ENCODE measurements around the gene CD300A. TPM values are rescaled to one million over a fixed set of nuclear protein-coding genes. Genes with fewer than 3 reads are reported as not detected.
A peak's percentile ranks its signal among the peaks of the same experiment; 100 is the strongest.

Gene CD300A
- total RNA-seq, 1 donor from 2014 or later: 17.5 TPM

DNA sequence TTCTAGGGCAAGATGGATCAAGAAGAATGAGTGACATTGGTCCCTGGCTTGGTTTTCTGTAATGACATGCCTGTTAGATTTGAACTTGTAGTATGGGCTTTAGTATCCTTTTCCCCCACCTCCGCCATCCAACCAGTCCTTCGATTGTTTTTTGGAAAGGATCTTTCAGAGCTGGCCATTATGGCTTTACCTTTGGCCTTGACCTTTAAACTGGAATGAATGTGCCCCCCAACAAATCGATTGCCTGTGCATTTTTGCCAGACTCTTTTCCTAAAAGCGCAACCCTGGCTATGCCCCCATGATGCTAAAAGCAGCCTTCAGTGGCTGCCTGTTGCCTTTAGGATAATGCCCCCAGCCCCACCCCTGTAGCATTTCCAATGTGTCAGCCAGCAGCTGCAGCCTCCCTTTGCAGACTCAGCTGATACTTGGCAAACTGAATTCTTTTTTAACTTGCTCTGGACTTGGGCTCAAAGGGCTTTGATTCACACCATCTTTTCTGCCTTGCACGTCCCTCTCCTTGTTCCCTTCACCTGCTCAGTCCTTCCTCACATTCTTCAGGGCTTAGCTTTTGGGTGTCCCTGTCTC, 30.6 kb upstream of the CD300A start:
- DNase-seq (no peak), ATAC-seq (no peak)
- intact Hi-C loops (cut with DNase I): no loop called here
- Histone ChIP-seq H3K36me3 (peaks cover 5% of the 10 kb centered on the region), H3K4me1 (peaks cover 8% of the 10 kb centered on the region), H3K27ac (no peak overlapping the region), H3K9me3 (no peaks in the 10 kb centered on the region), H3K4me3 (no peak overlapping the region), H3K27me3 (peaks cover 19% of the 10 kb centered on the region)
- TF ChIP-seq, protein P1, sequence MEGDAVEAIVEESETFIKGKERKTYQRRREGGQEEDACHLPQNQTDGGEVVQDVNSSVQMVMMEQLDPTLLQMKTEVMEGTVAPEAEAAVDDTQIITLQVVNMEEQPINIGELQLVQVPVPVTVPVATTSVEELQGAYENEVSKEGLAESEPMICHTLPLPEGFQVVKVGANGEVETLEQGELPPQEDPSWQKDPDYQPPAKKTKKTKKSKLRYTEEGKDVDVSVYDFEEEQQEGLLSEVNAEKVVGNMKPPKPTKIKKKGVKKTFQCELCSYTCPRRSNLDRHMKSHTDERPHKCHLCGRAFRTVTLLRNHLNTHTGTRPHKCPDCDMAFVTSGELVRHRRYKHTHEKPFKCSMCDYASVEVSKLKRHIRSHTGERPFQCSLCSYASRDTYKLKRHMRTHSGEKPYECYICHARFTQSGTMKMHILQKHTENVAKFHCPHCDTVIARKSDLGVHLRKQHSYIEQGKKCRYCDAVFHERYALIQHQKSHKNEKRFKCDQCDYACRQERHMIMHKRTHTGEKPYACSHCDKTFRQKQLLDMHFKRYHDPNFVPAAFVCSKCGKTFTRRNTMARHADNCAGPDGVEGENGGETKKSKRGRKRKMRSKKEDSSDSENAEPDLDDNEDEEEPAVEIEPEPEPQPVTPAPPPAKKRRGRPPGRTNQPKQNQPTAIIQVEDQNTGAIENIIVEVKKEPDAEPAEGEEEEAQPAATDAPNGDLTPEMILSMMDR (IDR thresholded peaks at IDR 0.05): no peak

DNA sequence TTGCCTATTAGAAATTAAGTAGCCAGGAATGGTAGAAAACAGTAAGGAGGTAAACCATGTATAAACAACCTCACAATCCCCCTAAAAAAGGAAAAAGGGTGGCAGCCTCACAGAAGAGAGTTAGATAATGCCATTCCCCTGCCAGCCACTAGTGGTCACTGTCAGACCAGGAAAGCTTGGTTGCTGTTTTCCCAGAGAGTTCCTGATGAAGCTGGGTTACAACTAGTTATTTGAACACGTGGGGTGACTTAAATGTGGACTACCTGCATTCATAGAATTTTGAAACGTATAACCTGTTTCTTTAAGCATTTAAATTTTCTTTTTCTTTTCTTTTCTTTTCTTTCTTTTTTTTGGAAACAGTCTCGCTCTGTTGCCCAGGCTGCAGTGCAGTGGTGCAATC, 28.7 kb upstream of the CD300A start:
- Histone ChIP-seq H3K27me3 (peaks cover 5% of the 10 kb centered on the region), H3K4me3 (no peak overlapping the region), H3K9me3 (no peaks in the 10 kb centered on the region), H3K4me1 (peaks cover 12% of the 10 kb centered on the region), H3K36me3 (peaks cover 7% of the 10 kb centered on the region), H3K27ac (no peak overlapping the region)
- TF ChIP-seq, protein P1 (IDR thresholded peaks at IDR 0.05): peak; percentile 72
- no peak for DNase-seq
- intact Hi-C loops (cut with DNase I): no loop called here
- no peak for ATAC-seq

DNA sequence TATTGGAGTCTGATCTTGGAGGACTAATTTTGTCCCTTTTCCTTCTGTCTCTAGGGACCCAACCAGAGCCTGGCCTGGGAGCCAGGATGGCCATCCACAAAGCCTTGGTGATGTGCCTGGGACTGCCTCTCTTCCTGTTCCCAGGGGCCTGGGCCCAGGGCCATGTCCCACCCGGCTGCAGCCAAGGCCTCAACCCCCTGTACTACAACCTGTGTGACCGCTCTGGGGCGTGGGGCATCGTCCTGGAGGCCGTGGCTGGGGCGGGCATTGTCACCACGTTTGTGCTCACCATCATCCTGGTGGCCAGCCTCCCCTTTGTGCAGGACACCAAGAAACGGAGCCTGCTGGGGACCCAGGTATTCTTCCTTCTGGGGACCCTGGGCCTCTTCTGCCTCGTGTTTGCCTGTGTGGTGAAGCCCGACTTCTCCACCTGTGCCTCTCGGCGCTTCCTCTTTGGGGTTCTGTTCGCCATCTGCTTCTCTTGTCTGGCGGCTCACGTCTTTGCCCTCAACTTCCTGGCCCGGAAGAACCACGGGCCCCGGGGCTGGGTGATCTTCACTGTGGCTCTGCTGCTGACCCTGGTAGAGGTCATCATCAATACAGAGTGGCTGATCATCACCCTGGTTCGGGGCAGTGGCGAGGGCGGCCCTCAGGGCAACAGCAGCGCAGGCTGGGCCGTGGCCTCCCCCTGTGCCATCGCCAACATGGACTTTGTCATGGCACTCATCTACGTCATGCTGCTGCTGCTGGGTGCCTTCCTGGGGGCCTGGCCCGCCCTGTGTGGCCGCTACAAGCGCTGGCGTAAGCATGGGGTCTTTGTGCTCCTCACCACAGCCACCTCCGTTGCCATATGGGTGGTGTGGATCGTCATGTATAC, 26.5 kb upstream of the CD300A start:
- H3K4me1 ChIP-seq: peaks cover 35% of the 10 kb centered on the region
- peaks cover 7% of the 10 kb centered on the region for H3K36me3 ChIP-seq
- no peak for DNase-seq
- intact Hi-C loops (cut with DNase I): no loop called here
- H3K27me3 ChIP-seq: no peaks in the 10 kb centered on the region
- no peak overlapping the region for H3K27ac ChIP-seq
- TF ChIP-seq, protein P1 (IDR thresholded peaks at IDR 0.05): no peak
- H3K9me3 ChIP-seq: no peaks in the 10 kb centered on the region
- H3K4me3 ChIP-seq: no peak overlapping the region
- no peak for ATAC-seq

DNA sequence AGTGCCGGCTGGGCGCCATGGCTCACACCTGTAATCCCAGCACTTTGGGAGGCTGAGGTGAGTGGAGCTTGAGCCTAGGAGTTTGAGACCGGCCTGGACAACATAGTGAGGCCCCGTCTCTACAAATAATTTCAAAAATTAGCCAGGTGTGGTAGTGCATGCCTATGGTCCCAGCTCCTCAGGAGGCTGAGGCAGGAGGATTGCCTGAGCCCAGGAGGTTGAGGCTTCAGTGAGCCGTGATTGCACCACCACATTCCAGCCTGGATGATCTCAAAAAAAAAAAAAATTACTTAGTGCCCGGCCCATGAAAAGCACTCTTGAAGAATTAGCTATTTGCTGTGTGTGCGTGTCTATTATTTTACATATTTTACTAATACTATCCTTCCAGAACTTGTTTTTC, 24.9 kb upstream of the CD300A start:
- TF ChIP-seq, protein P1 (IDR thresholded peaks at IDR 0.05): no peak
- no peak overlapping the region for H3K27ac ChIP-seq
- H3K27me3 ChIP-seq: no peaks in the 10 kb centered on the region
- no peak for DNase-seq
- H3K9me3 ChIP-seq: no peaks in the 10 kb centered on the region
- no peak for ATAC-seq
- peaks cover 7% of the 10 kb centered on the region for H3K36me3 ChIP-seq
- H3K4me1 ChIP-seq: peaks cover 46% of the 10 kb centered on the region
- no peak overlapping the region for H3K4me3 ChIP-seq
- intact Hi-C loops (cut with DNase I): no loop called here

DNA sequence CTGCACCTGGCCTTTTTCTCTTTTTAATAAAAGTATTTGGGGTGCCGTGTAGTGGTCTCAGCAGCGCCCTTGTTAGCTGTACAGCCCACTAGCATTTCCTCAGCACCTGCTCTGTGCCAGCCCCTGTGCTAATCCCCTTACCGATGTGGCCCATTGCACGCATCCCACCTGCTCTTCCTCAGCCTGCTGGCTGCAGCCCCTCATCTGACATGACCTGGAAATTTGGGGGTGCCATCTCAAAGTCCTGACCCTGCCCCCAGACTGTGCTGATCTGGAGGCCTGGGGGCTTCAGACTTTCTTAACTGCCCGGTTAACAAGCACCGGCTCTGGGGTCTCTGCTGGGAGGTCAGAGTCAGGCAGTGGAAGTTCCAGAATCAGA, 24.2 kb upstream of the CD300A start:
- intact Hi-C loops (cut with DNase I): no loop called here
- Histone ChIP-seq H3K36me3 (peaks cover 7% of the 10 kb centered on the region), H3K27me3 (no peaks in the 10 kb centered on the region), H3K9me3 (no peaks in the 10 kb centered on the region), H3K4me3 (peak overlapping the region; percentile 31), H3K4me1 (peaks cover 52% of the 10 kb centered on the region), H3K27ac (peak overlapping the region; percentile 86)
- TF ChIP-seq, protein P1 (IDR thresholded peaks at IDR 0.05): no peak
- no peak for ATAC-seq
- DNase-seq: no peak
